NCI-H1105 (cell line): ENCODE results near the gene ABHD12.

Experiments
- DNase-seq: peaks from one replicate; lab custom pipeline; 2025; lab: John Stamatoyannopoulos, UW

The ABHD12 gene

GRCh38 chr20:25289886-25290597, 100.6 kb downstream of the ABHD12 start:
- DNase-seq: no peak

- no peak for DNase-seq
Observed at GRCh38 chr20:25288291-25289181, 102.1 kb downstream of the ABHD12 start.

- DNase-seq: no peak
Observed at GRCh38 chr20:25287631-25288290, 102.9 kb downstream of the ABHD12 start.

- no peak for DNase-seq
Observed at GRCh38 chr20:25286917-25287316, 103.7 kb downstream of the ABHD12 start.

- DNase-seq: no peak
Observed at GRCh38 chr20:25285856-25286798, 104.5 kb downstream of the ABHD12 start.

- DNase-seq: no peak
Observed at GRCh38 chr20:25285091-25285647, 105.5 kb downstream of the ABHD12 start.

- no peak for DNase-seq
Observed at GRCh38 chr20:25284131-25284601, 106.5 kb downstream of the ABHD12 start.

- no peak for DNase-seq
Observed at GRCh38 chr20:25283221-25283951, 107.2 kb downstream of the ABHD12 start.

GRCh38 chr20:25282796-25283195, 107.8 kb downstream of the ABHD12 start:
- DNase-seq: no peak

GRCh38 chr20:25282034-25282781, 108.4 kb downstream of the ABHD12 start:
- DNase-seq: no peak

- DNase-seq: peak; percentile 27
Observed at GRCh38 chr20:25281541-25281991, 109.1 kb downstream of the ABHD12 start.

- no peak for DNase-seq
Observed at GRCh38 chr20:25280574-25281535, 109.8 kb downstream of the ABHD12 start.

- DNase-seq: peak; percentile 80
Observed at GRCh38 chr20:25280051-25280573, 110.5 kb downstream of the ABHD12 start.

GRCh38 chr20:25279403-25279802, 111.2 kb downstream of the ABHD12 start:
- no peak for DNase-seq

GRCh38 chr20:25278636-25279361, 111.8 kb downstream of the ABHD12 start:
- no peak for DNase-seq

- no peak for DNase-seq
Observed at GRCh38 chr20:25277941-25278521, 112.6 kb downstream of the ABHD12 start.
